MCF 10A (cell line): ENCODE results near the gene PPFIA4. TPM values are rescaled to one million over a fixed set of nuclear protein-coding genes. Genes with fewer than 3 reads are reported as not detected.

Source experiments
- BruUV-seq: library from RNA; stranded (reverse); fragments of 400-500 nt; replicated peaks from 2 replicates; lab custom pipeline; 2021; lab: Mats Ljungman, UMichigan
- CTCF ChIA-PET: fragments of 300-600 bp; sonication (Branson Sonifier 250); formaldehyde crosslinking; extraction: SDS; loops from one replicate; lab custom pipeline; 2021; ENCODE audit warnings: antibody characterized with exemption, inconsistent platforms; lab: Yijun Ruan, JAX
- POLR2A ChIA-PET: fragments of 300-600, 350-650 bp; sonication (Branson Sonifier 250); formaldehyde crosslinking; extraction: SDS; loops from one replicate; lab custom pipeline; 2020; ENCODE audit warnings: antibody characterized with exemption, inconsistent platforms; lab: Yijun Ruan, JAX
- DNase-seq: peaks from one replicate; pipeline ENCODE4 v3.0.0-alpha.2; 2018; ENCODE audit not compliant: unreplicated experiment
- H3K27ac Mint-ChIP-seq: one replicate; pipeline ENCODE4 v1.8.0; 2022; ENCODE audit warnings: mild to moderate bottlenecking, low read depth, mixed read lengths; ENCODE audit not compliant: unreplicated experiment
- H3K27me3 Mint-ChIP-seq: one replicate; pipeline ENCODE4 v1.8.0; 2022; ENCODE audit warnings: mixed read lengths; ENCODE audit not compliant: insufficient read depth, unreplicated experiment
- H3K36me3 Mint-ChIP-seq: one replicate; pipeline ENCODE4 v1.8.0; 2022; ENCODE audit warnings: mild to moderate bottlenecking, moderate library complexity, mixed read lengths; ENCODE audit not compliant: insufficient read depth, unreplicated experiment
- H3K4me1 Mint-ChIP-seq: one replicate; pipeline ENCODE4 v1.8.0; 2022; ENCODE audit warnings: mixed read lengths; ENCODE audit not compliant: insufficient read depth, unreplicated experiment
- H3K4me3 Mint-ChIP-seq: one replicate; pipeline ENCODE4 v1.8.0; 2022; ENCODE audit warnings: mild to moderate bottlenecking, moderate library complexity, mixed read lengths; ENCODE audit not compliant: unreplicated experiment
- H3K9me3 Mint-ChIP-seq: one replicate; pipeline ENCODE4 v1.8.0; 2022; ENCODE audit warnings: mixed read lengths; ENCODE audit not compliant: unreplicated experiment
- CTCF ChIP-seq: fragments of 200-600 bp; IDR thresholded peaks from one replicate; pipeline ENCODE4 v1.8.0; 2022; ENCODE audit warnings: antibody characterized with exemption, mild to moderate bottlenecking; ENCODE audit not compliant: unreplicated experiment
- intact Hi-C: fragments of 100-400 bp; cut with micrococcal nuclease; formaldehyde crosslinking; loops from 2 replicates; pipeline ENCODE4 v1.14.1; 2022
- total RNA-seq: library from RNA; stranded (reverse); gene quantifications from 2 replicates; pipeline ENCODE4 v1.2.3, GENCODE V29; 2022

The PPFIA4 gene
- total RNA-seq, 1 experiment from 2014 or later, result 0.16 TPM

DNA sequence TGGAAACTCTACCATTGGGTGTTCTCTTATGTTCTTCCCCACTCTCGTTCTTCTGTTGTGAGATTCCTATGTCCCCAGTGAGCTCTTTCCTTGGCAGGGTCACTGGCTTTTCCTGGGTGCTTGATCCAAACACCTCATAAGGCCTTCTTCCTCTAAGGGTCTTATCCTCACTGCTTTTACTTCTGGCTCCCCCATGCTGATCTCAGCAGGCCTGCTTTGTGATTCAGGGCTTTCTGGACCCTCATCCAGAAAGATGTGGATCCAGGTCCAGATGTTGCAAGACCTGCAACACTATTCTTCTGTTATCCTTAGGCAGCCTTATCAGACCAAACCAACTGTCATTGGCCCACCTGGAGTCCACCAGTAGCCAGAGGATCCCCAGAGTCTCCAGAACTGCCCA lies 70.7 kb downstream of the PPFIA4 start:
- peaks cover 12% of the 10 kb centered on the region for H3K27me3 Mint-ChIP-seq
- peaks cover 31% of the 10 kb centered on the region for H3K9me3 Mint-ChIP-seq
- CTCF ChIA-PET, result interaction anchor here (0.6 to 3.5 kb wide), 7 partner anchors 13 to 241 kb away, joined by 3 to 15 read pairs (median 6); no protein-coding TSS in a partner anchor
- intact Hi-C loops, result no loop called here
- no peak overlapping the region for H3K4me3 Mint-ChIP-seq
- POLR2A ChIA-PET, result interaction anchor here (0.6 to 0.8 kb wide), 2 partner anchors 25 to 174 kb away, joined by 3 to 5 read pairs; no protein-coding TSS in a partner anchor
- H3K36me3 Mint-ChIP-seq, result no peaks in the 10 kb centered on the region
- no peak for TF ChIP-seq CTCF
- no peaks in the 10 kb centered on the region for H3K4me1 Mint-ChIP-seq
- no peak for DNase-seq
- no TSS peak for BruUV-seq
- H3K27ac Mint-ChIP-seq, result no peak overlapping the region

- H3K36me3 Mint-ChIP-seq, result no peaks in the 10 kb centered on the region
- TF ChIP-seq CTCF, result no peak
- no peak overlapping the region for H3K27ac Mint-ChIP-seq
- no peak for DNase-seq
- BruUV-seq, result no TSS peak
- CTCF ChIA-PET, result interaction anchor here (0.6 to 3.5 kb wide), 9 partner anchors 12 to 194 kb away, joined by 3 to 9 read pairs (median 4); no protein-coding TSS in a partner anchor
- H3K4me1 Mint-ChIP-seq, result no peaks in the 10 kb centered on the region
- H3K9me3 Mint-ChIP-seq, result peaks cover 20% of the 10 kb centered on the region
- intact Hi-C loops, result no loop called here
- no peaks in the 10 kb centered on the region for H3K27me3 Mint-ChIP-seq
- no peak overlapping the region for H3K4me3 Mint-ChIP-seq
- POLR2A ChIA-PET, result interaction anchor here (0.7 to 1.2 kb wide), 5 partner anchors 14 to 228 kb away, joined by 3 to 4 read pairs (median 3); no protein-coding TSS in a partner anchor
These were observed 72.2 kb downstream of the PPFIA4 start for GRCh38 chr1:203098445-203098844.

GRCh38 chr1:203098914-203099520 lies 72.7 kb downstream of the PPFIA4 start:
- no peak for TF ChIP-seq CTCF
- intact Hi-C loops, result no loop called here
- no peak overlapping the region for H3K27ac Mint-ChIP-seq
- no peak overlapping the region for H3K4me3 Mint-ChIP-seq
- no peak for DNase-seq
- POLR2A ChIA-PET, result interaction anchor here (0.6 to 1.2 kb wide), 6 partner anchors 11 to 200 kb away, joined by 3 to 4 read pairs (median 3); no protein-coding TSS in a partner anchor
- H3K36me3 Mint-ChIP-seq, result no peaks in the 10 kb centered on the region
- CTCF ChIA-PET, result interaction anchor here (0.6 to 3.5 kb wide), 9 partner anchors 9 to 193 kb away, joined by 3 to 9 read pairs (median 4); no protein-coding TSS in a partner anchor
- no TSS peak for BruUV-seq
- no peaks in the 10 kb centered on the region for H3K4me1 Mint-ChIP-seq
- H3K27me3 Mint-ChIP-seq, result no peaks in the 10 kb centered on the region
- peaks cover 20% of the 10 kb centered on the region for H3K9me3 Mint-ChIP-seq

- ChIA-PET CTCF (interaction anchor here (0.5 to 3.5 kb wide), 9 partner anchors 9 to 168 kb away, joined by 3 to 12 read pairs (median 4); no protein-coding TSS in a partner anchor), POLR2A (interaction anchor here (0.7 to 1.0 kb wide), 4 partner anchors 12 to 151 kb away, joined by 3 to 4 read pairs (median 4); partner anchors contain the start of gene MYOG)
- Mint-ChIP-seq H3K27me3 (peaks cover 4% of the 10 kb centered on the region), H3K27ac (no peak overlapping the region), H3K4me1 (no peaks in the 10 kb centered on the region), H3K9me3 (peaks cover 13% of the 10 kb centered on the region), H3K36me3 (no peaks in the 10 kb centered on the region), H3K4me3 (no peak overlapping the region)
- BruUV-seq, result no TSS peak
- no peak for DNase-seq
- no peak for TF ChIP-seq CTCF
- intact Hi-C loops, result no loop called here
These were observed 73.7 kb downstream of the PPFIA4 start for GRCh38 chr1:203099805-203100515.
